Liver (tissue), 9 donors: Measurements from ENCODE around the gene FBF1. TPM values are rescaled to one million over a fixed set of nuclear protein-coding genes. Genes with fewer than 3 reads are reported as not detected.

Experiments used
- DNase-seq: peaks from one replicate; pipeline ENCODE4 v3.0.0-alpha.2; 2017; ENCODE audit warnings: low spot score
- H3K27ac ChIP-seq, 2 donors: one replicate each; pipeline ENCODE4 v1.7.0; 2013; ENCODE audit warnings: inconsistent platforms in 2 of 2, low read length in 2 of 2, control low read depth in 1 of 2, low read depth in 1 of 2, mild to moderate bottlenecking in 1 of 2
- H3K27me3 ChIP-seq, 4 donors: one replicate each; pipeline versions ENCODE4 v1.6.1 to v1.7.0; 2013; ENCODE audit warnings: low read length in 3 of 4, inconsistent platforms in 1 of 4, mild to moderate bottlenecking in 1 of 4, moderate library complexity in 1 of 4; ENCODE audit not compliant: control insufficient read depth in 4 of 4, insufficient read depth in 4 of 4
- H3K36me3 ChIP-seq, 4 donors: one replicate each; pipeline versions ENCODE4 v1.6.1 to v1.7.0; 2013; ENCODE audit warnings: low read length in 3 of 4, mild to moderate bottlenecking in 3 of 4, low read depth in 1 of 4, moderate library complexity in 1 of 4; ENCODE audit not compliant: control insufficient read depth in 4 of 4, insufficient read depth in 3 of 4
- H3K4me1 ChIP-seq, 4 donors: one replicate each; pipeline versions ENCODE4 v1.6.1 to v1.7.0; 2013; ENCODE audit warnings: low read length in 3 of 4, mild to moderate bottlenecking in 3 of 4, moderate library complexity in 1 of 4; ENCODE audit not compliant: control insufficient read depth in 4 of 4, insufficient read depth in 4 of 4
- H3K4me3 ChIP-seq, 3 donors: one replicate each; pipeline versions ENCODE4 v1.6.1 to v1.7.0; 2013; ENCODE audit warnings: low read length in 3 of 3, control low read depth in 1 of 3, low read depth in 1 of 3, mild to moderate bottlenecking in 1 of 3
- H3K9ac ChIP-seq, 2 donors: one replicate each; pipeline ENCODE4 v1.7.0; 2013; ENCODE audit warnings: low read length in 2 of 2, mild to moderate bottlenecking in 2 of 2, moderate library complexity in 2 of 2, control low read depth in 1 of 2, low read depth in 1 of 2
- H3K9me3 ChIP-seq, 4 donors: one replicate each; pipeline versions ENCODE4 v1.6.1 to v1.7.0; 2013; ENCODE audit warnings: low read length in 3 of 4; ENCODE audit not compliant: control insufficient read depth in 4 of 4
- ATF3 ChIP-seq: IDR thresholded peaks from 2 replicates; pipeline ENCODE4 v1.6.1; 2016; ENCODE audit warnings: antibody characterized with exemption
- EGR1 ChIP-seq, 2 donors: IDR thresholded peaks; 2 replicates each; pipeline ENCODE4 v1.6.1; 2016 to 2018; ENCODE audit warnings: antibody characterized with exemption in 2 of 2, low read depth in 2 of 2
- FOXA1 ChIP-seq: IDR thresholded peaks from 2 replicates; pipeline ENCODE4 v1.6.1; 2016; ENCODE audit warnings: antibody characterized with exemption
- FOXA2 ChIP-seq: IDR thresholded peaks from 2 replicates; pipeline ENCODE4 v1.6.1; 2016; ENCODE audit warnings: antibody characterized with exemption
- GABPA ChIP-seq, 2 donors: IDR thresholded peaks in 1 of 2; conservative IDR thresholded peaks in 1 of 2; 2 replicates each; pipeline ENCODE4 v1.6.1; 2016; ENCODE audit warnings: antibody characterized with exemption in 2 of 2, mild to moderate bottlenecking in 1 of 2, moderate library complexity in 1 of 2
- HNF4A ChIP-seq, 2 donors: conservative IDR thresholded peaks; 2 replicates each; pipeline ENCODE4 v1.6.1; 2016; ENCODE audit warnings: antibody characterized with exemption in 2 of 2, mild to moderate bottlenecking in 2 of 2
- HNF4G ChIP-seq: IDR thresholded peaks from 2 replicates; pipeline ENCODE4 v1.6.1; 2016; ENCODE audit warnings: antibody characterized with exemption
- JUND ChIP-seq, 2 donors: IDR thresholded peaks; 2 replicates each; pipeline ENCODE4 v1.6.1; 2016; ENCODE audit warnings: antibody characterized with exemption in 2 of 2
- NR2F2 ChIP-seq: IDR thresholded peaks from 2 replicates; pipeline ENCODE4 v1.6.1; 2016; ENCODE audit warnings: antibody characterized with exemption
- RAD21 ChIP-seq, 2 donors: IDR thresholded peaks; 2 replicates each; pipeline ENCODE4 v1.6.1; 2016; ENCODE audit warnings: antibody characterized with exemption in 2 of 2, mild to moderate bottlenecking in 2 of 2
- RXRA ChIP-seq, 2 donors: IDR thresholded peaks; 2 replicates each; pipeline ENCODE4 v1.6.1; 2017 to 2018; ENCODE audit warnings: antibody characterized with exemption in 2 of 2, mild to moderate bottlenecking in 1 of 2
- SP1 ChIP-seq: IDR thresholded peaks from 2 replicates; pipeline ENCODE4 v1.6.1; 2018; ENCODE audit warnings: antibody characterized with exemption, mild to moderate bottlenecking
- TAF1 ChIP-seq: conservative IDR thresholded peaks from 2 replicates; pipeline ENCODE4 v1.6.1; 2016; ENCODE audit warnings: antibody characterized with exemption, mild to moderate bottlenecking
- YY1 ChIP-seq: IDR thresholded peaks from 2 replicates; pipeline ENCODE4 v1.6.1; 2016; ENCODE audit warnings: antibody characterized with exemption, mild to moderate bottlenecking
- WGBS: extraction: QIAGEN DNeasy Blood & Tissue Kit; methylation state at CpG from one replicate; pipeline ENCODE4 v1.1.7; 2013; 5-methylcytosine and 5-hydroxymethylcytosine counted together
- polyA plus RNA-seq, 2 donors: library from polyadenylated mRNA; stranded (reverse) in 1 of 2; unstranded in 1 of 2; fragments of 200-250 nt in 1 of 2; fragments of >200 nt in 1 of 2; fragmentation: Nextera tagmentation in 1 of 2; extraction: Ambion mirVana in 1 of 2; gene quantifications; one replicate each; pipeline versions ENCODE4 v1.2.1 to v1.2.3, GENCODE V29; 2013 to 2015
- total RNA-seq, 2 donors: library from RNA; depleted of rRNA; stranded (reverse); fragments of >200 nt; gene quantifications; one replicate each; pipeline ENCODE4 v1.2.3, GENCODE V29; 2014
- TF ChIP-seq, protein P1 (sequence below): IDR thresholded peaks from 2 replicates; pipeline ENCODE4 v1.6.1; 2016; ENCODE audit warnings: antibody characterized with exemption
- TF ChIP-seq, protein P2 (sequence below): IDR thresholded peaks from 2 replicates; pipeline ENCODE4 v1.6.1; 2016; ENCODE audit warnings: antibody characterized with exemption, mild to moderate bottlenecking
- TF ChIP-seq, protein P3 (sequence below): IDR thresholded peaks from 2 replicates; pipeline ENCODE4 v1.6.1; 2016; ENCODE audit warnings: antibody characterized with exemption
- TF ChIP-seq, protein P4 (sequence below): fragments of 150-350 bp; IDR thresholded peaks from 2 replicates; pipeline ENCODE4 v1.5.1; 2017; ENCODE audit warnings: improper control_type of control experiment, low read depth, low read length; ENCODE audit not compliant: missing input control
- donor health status: healthy.
- donor health status: healthy.
- donor health status: healthy.
- donor health status: healthy.
- donor health status: healthy.

Gene FBF1
- total and polyA plus RNA-seq, 4 donors: 0.39 to 5.6 (median 1.7) TPM

DNA sequence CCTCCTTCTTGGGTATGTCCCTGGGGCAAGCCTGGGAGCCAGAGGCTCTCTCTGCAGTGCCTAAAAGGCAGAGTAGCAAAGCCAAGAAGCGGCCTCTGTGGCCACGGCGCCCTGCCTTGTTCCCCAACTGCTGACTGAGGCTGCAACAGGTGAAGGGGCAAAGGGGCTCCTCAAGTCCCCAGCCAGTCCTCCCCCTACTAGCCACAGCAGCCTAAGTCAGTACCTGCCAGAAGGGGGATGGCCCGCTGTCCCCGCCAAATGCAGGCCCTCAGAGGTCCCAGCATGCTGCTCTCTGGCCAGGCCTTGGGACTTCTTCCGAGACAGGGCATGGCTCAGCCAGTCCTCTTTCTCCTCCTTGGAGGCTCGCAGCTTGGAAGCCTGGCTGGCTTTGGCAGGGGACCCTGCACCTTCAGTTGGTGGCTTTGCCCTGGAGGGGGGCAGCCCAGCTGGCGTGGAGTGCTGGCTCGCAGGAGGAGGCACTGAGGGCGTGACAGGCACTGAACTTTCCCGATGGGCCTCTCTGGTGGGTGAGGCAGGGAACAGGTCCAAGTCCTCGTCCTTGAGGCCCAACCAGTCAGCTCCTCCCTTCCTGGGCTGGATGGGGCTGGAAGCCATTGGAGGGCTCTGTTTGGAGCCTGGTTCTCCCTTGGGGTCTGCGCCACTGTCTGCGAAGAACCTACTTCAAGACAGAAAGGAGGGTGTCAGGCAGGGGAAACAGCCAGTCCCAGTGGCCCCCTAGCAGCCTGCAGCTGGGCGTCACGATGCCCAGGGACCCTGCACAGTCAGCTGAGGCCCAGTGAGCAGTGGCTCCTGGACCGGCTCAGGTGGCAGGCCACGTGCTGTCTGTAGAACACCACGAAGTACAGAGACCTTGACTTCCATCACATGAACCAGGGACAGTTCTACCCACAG is 17.6 kb downstream of the FBF1 start:
- Histone ChIP-seq H3K4me3 (no peak overlapping the region), H3K4me1 (peaks cover 0 to 17% (median 14%) of the 10 kb centered on the region in 4 donors), H3K9ac (no peak overlapping the region), H3K36me3 (no peaks in the 10 kb centered on the region), H3K27me3 (no peaks in the 10 kb centered on the region), H3K9me3 (no peaks in the 10 kb centered on the region), H3K27ac (peak overlapping the region; percentile 6 to 8)
- WGBS: 91% methylated on average over 19 of the region's 19 CpGs
- TF ChIP-seq, protein P1, sequence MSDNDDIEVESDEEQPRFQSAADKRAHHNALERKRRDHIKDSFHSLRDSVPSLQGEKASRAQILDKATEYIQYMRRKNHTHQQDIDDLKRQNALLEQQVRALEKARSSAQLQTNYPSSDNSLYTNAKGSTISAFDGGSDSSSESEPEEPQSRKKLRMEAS: no peak
- TF ChIP-seq HNF4G: no peak
- no peak for TF ChIP-seq TAF1
- no peak for TF ChIP-seq RAD21 (IDR thresholded peaks at IDR 0.05)
- TF ChIP-seq YY1: no peak
- no peak for TF ChIP-seq SP1
- no peak for TF ChIP-seq RXRA (IDR thresholded peaks at IDR 0.05)
- no peak for TF ChIP-seq ATF3
- no peak for TF ChIP-seq JUND (IDR thresholded peaks at IDR 0.05)
- TF ChIP-seq, protein P2, sequence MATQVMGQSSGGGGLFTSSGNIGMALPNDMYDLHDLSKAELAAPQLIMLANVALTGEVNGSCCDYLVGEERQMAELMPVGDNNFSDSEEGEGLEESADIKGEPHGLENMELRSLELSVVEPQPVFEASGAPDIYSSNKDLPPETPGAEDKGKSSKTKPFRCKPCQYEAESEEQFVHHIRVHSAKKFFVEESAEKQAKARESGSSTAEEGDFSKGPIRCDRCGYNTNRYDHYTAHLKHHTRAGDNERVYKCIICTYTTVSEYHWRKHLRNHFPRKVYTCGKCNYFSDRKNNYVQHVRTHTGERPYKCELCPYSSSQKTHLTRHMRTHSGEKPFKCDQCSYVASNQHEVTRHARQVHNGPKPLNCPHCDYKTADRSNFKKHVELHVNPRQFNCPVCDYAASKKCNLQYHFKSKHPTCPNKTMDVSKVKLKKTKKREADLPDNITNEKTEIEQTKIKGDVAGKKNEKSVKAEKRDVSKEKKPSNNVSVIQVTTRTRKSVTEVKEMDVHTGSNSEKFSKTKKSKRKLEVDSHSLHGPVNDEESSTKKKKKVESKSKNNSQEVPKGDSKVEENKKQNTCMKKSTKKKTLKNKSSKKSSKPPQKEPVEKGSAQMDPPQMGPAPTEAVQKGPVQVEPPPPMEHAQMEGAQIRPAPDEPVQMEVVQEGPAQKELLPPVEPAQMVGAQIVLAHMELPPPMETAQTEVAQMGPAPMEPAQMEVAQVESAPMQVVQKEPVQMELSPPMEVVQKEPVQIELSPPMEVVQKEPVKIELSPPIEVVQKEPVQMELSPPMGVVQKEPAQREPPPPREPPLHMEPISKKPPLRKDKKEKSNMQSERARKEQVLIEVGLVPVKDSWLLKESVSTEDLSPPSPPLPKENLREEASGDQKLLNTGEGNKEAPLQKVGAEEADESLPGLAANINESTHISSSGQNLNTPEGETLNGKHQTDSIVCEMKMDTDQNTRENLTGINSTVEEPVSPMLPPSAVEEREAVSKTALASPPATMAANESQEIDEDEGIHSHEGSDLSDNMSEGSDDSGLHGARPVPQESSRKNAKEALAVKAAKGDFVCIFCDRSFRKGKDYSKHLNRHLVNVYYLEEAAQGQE: no peak
- TF ChIP-seq HNF4A (conservative IDR thresholded peaks at IDR 0.05): no peak
- TF ChIP-seq GABPA (IDR thresholded peaks at IDR 0.05 in 1 of 2, conservative IDR thresholded peaks at IDR 0.05 in 1 of 2): no peak
- no peak for TF ChIP-seq EGR1 (IDR thresholded peaks at IDR 0.05; ENCODE audit: low read depth in 2 of 2)
- no peak for TF ChIP-seq NR2F2
- no peak for TF ChIP-seq FOXA2
- TF ChIP-seq, protein P3, sequence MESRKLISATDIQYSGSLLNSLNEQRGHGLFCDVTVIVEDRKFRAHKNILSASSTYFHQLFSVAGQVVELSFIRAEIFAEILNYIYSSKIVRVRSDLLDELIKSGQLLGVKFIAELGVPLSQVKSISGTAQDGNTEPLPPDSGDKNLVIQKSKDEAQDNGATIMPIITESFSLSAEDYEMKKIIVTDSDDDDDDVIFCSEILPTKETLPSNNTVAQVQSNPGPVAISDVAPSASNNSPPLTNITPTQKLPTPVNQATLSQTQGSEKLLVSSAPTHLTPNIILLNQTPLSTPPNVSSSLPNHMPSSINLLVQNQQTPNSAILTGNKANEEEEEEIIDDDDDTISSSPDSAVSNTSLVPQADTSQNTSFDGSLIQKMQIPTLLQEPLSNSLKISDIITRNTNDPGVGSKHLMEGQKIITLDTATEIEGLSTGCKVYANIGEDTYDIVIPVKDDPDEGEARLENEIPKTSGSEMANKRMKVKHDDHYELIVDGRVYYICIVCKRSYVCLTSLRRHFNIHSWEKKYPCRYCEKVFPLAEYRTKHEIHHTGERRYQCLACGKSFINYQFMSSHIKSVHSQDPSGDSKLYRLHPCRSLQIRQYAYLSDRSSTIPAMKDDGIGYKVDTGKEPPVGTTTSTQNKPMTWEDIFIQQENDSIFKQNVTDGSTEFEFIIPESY: no peak
- TF ChIP-seq, protein P4, sequence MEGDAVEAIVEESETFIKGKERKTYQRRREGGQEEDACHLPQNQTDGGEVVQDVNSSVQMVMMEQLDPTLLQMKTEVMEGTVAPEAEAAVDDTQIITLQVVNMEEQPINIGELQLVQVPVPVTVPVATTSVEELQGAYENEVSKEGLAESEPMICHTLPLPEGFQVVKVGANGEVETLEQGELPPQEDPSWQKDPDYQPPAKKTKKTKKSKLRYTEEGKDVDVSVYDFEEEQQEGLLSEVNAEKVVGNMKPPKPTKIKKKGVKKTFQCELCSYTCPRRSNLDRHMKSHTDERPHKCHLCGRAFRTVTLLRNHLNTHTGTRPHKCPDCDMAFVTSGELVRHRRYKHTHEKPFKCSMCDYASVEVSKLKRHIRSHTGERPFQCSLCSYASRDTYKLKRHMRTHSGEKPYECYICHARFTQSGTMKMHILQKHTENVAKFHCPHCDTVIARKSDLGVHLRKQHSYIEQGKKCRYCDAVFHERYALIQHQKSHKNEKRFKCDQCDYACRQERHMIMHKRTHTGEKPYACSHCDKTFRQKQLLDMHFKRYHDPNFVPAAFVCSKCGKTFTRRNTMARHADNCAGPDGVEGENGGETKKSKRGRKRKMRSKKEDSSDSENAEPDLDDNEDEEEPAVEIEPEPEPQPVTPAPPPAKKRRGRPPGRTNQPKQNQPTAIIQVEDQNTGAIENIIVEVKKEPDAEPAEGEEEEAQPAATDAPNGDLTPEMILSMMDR: no peak
- no peak for TF ChIP-seq FOXA1
- DNase-seq: no peak
